Gastroesophageal sphincter (tissue), 4 donors: ENCODE measurements around the gene ARL4D. TPM values are rescaled to one million over a fixed set of nuclear protein-coding genes. Genes with fewer than 3 reads are reported as not detected.
"Not testable (repeated sequence)": the region's sequence is repeated elsewhere in the genome, so short reads cannot be mapped to it uniquely, and the experiment has no call there.

Experiments used
- ATAC-seq: fragments of 150-250 bp; one replicate; pipeline ENCODE4 v1.9.1; 2016; ENCODE audit warnings: mild to moderate bottlenecking, moderate library complexity
- H3K27ac ChIP-seq, 4 donors: fragments of 200-600 bp; sonication (generic) in 3 of 4; 1 replicate in 3 of 4; 2 replicates in 1 of 4; pipeline ENCODE4 v1.5.1; 2016 to 2019
- H3K27me3 ChIP-seq: fragments of 200-600 bp; sonication (generic); one replicate; pipeline ENCODE4 v1.5.1; 2019
- H3K36me3 ChIP-seq, 2 donors: fragments of 200-600 bp; sonication (generic); one replicate each; pipeline ENCODE4 v1.5.1; 2019; ENCODE audit warnings: control low read depth in 1 of 2
- H3K4me1 ChIP-seq, 3 donors: fragments of 200-600 bp; sonication (generic); 1 replicate in 2 of 3; 2 replicates in 1 of 3; pipeline ENCODE4 v1.5.1; 2016 to 2019; ENCODE audit warnings: control low read depth in 2 of 3
- H3K4me3 ChIP-seq, 2 donors: fragments of 200-600 bp; sonication (generic); one replicate each; pipeline ENCODE4 v1.5.1; 2019; ENCODE audit warnings: mild to moderate bottlenecking in 1 of 2, moderate library complexity in 1 of 2
- H3K9me3 ChIP-seq, 3 donors: fragments of 200-600 bp; sonication (generic); one replicate each; pipeline ENCODE4 v1.5.1; 2017 to 2019; ENCODE audit warnings: control low read depth in 2 of 3
- CTCF ChIP-seq, 4 experiments: fragments of 200-600 bp in 2 of 4; fragments of 450-650 bp in 2 of 4; sonication (generic) in 1 of 4; IDR thresholded peaks; one replicate each; pipeline ENCODE4 v1.5.1; 2017 to 2019; ENCODE audit warnings: antibody characterized with exemption in 4 of 4, mild to moderate bottlenecking in 2 of 4, moderate library complexity in 2 of 4
- EP300 ChIP-seq: sonication (generic); formaldehyde crosslinking; IDR thresholded peaks from one replicate; pipeline ENCODE4 v1.6.1; 2017; ENCODE audit warnings: antibody characterized with exemption, mild to moderate bottlenecking
- POLR2A ChIP-seq, 2 donors: fragments of 450-650 bp; IDR thresholded peaks; one replicate each; pipeline ENCODE4 v1.6.1; 2017; ENCODE audit warnings: antibody characterized with exemption in 2 of 2, mild to moderate bottlenecking in 2 of 2, moderate library complexity in 1 of 2
- POLR2AphosphoS5 ChIP-seq: sonication (generic); formaldehyde crosslinking; IDR thresholded peaks from one replicate; pipeline ENCODE4 v1.6.1; 2017; ENCODE audit warnings: antibody characterized with exemption
- WGBS, 2 donors: methylation state at CpG; one replicate each; pipeline ENCODE4 v1.1.5; 2018; ENCODE audit warnings: low coverage in 1 of 2; 5-methylcytosine and 5-hydroxymethylcytosine counted together
- total RNA-seq, 4 donors: library from RNA; depleted of rRNA; stranded (reverse); fragments of >200 nt; gene quantifications; one replicate each; pipeline ENCODE4 v1.1.0, GENCODE V29; 2016

The ARL4D gene
- total RNA-seq, 4 donors from 2014 or later: 18.2 to 35.8 (median 20.2) TPM

GRCh38 chr17:43392397-43392796 lies 6.4 kb upstream of the ARL4D start:
- 60 to 94% methylated on average over 1 to 5 of the region's 6 CpGs for WGBS, 2 donors
- TF ChIP-seq POLR2A (IDR thresholded peaks at IDR 0.05) (no peak), EP300 (no peak), CTCF (IDR thresholded peaks at IDR 0.05) (no peak), POLR2AphosphoS5 (no peak)
- no peak for ATAC-seq
- Histone ChIP-seq H3K27ac (no peak overlapping the region), H3K4me1 (peaks cover 0 to 29% (median 8%) of the 10 kb centered on the region in 3 donors), H3K9me3 (no peaks in the 10 kb centered on the region), H3K27me3 (no peaks in the 10 kb centered on the region), H3K4me3 (no peak overlapping the region), H3K36me3 (no peaks in the 10 kb centered on the region)

GRCh38 chr17:43393944-43394482 lies 4.8 kb upstream of the ARL4D start:
- TF ChIP-seq CTCF (IDR thresholded peaks at IDR 0.05) (peak in 3 of 4 experiments; percentile 94 to 99 (median 99)), EP300 (no peak), POLR2AphosphoS5 (peak; percentile 90), POLR2A (IDR thresholded peaks at IDR 0.05) (no peak)
- H3K9me3 ChIP-seq: no peaks in the 10 kb centered on the region
- peaks cover 0 to 33% (median 7%) of the 10 kb centered on the region in 3 donors for H3K4me1 ChIP-seq
- no peaks in the 10 kb centered on the region for H3K36me3 ChIP-seq
- 25 to 27% methylated on average over 3 to 8 of the region's 11 CpGs for WGBS, 2 donors
- ATAC-seq: peak; percentile 60
- no peaks in the 10 kb centered on the region for H3K27me3 ChIP-seq
- H3K4me3 ChIP-seq: peak overlapping the region in 1 of 2 donors; percentile 26
- peak overlapping the region; percentile 35 to 79 (median 62) for H3K27ac ChIP-seq

GRCh38 chr17:43394696-43395095 lies 4.1 kb upstream of the ARL4D start:
- not testable (repeated sequence) for ATAC-seq, H3K36me3 ChIP-seq, H3K4me3 ChIP-seq, H3K27me3 ChIP-seq, H3K9me3 ChIP-seq
- Histone ChIP-seq H3K27ac (peak overlapping the region in 3 of 4 donors; percentile 50 to 79 (median 75)), H3K4me1 (peaks cover 0 to 34% (median 7%) of the 10 kb centered on the region in 3 donors)
- 92 to 100% methylated on average over 1 to 9 of the region's 12 CpGs for WGBS, 2 donors

GRCh38 chr17:43395165-43395564 lies 3.6 kb upstream of the ARL4D start:
- Histone ChIP-seq H3K4me3 (no peak overlapping the region), H3K9me3 (no peaks in the 10 kb centered on the region), H3K27ac (no peak overlapping the region), H3K4me1 (peaks cover 0 to 34% (median 8%) of the 10 kb centered on the region in 3 donors), H3K27me3 (no peaks in the 10 kb centered on the region), H3K36me3 (peaks cover 0 to 3% of the 10 kb centered on the region in 2 donors)
- TF ChIP-seq EP300: no peak
- TF ChIP-seq POLR2AphosphoS5: no peak
- no peak for TF ChIP-seq CTCF (IDR thresholded peaks at IDR 0.05)
- no peak for TF ChIP-seq POLR2A (IDR thresholded peaks at IDR 0.05)
- ATAC-seq: no peak
- WGBS, 2 donors: 92 to 100% methylated on average over 4 of the region's 6 CpGs

GRCh38 chr17:43396491-43397060 lies 2.2 kb upstream of the ARL4D start:
- Histone ChIP-seq H3K36me3 (peaks cover 0 to 4% of the 10 kb centered on the region in 2 donors), H3K4me3 (no peak overlapping the region), H3K4me1 (peaks cover 0 to 47% (median 22%) of the 10 kb centered on the region in 3 donors), H3K9me3 (no peaks in the 10 kb centered on the region), H3K27ac (peak overlapping the region in 1 of 4 donors; percentile 16), H3K27me3 (no peaks in the 10 kb centered on the region)
- TF ChIP-seq CTCF (IDR thresholded peaks at IDR 0.05) (no peak), POLR2A (IDR thresholded peaks at IDR 0.05) (no peak)
- no peak for ATAC-seq
- WGBS, 2 donors: 72 to 83% methylated on average over 4 to 5 of the region's 5 CpGs
